HG02759 (cell line): ENCODE results near the gene MPC1.
A peak's percentile ranks its signal among the peaks of the same experiment; 100 is the strongest.
"Not testable (repeated sequence)": the region's sequence is repeated elsewhere in the genome, so short reads cannot be mapped to it uniquely, and the experiment has no call there.

Experiments
- ATAC-seq: cut with Tn5 transposase; IDR thresholded peaks from one replicate; pipeline ENCODE4 v1.9.1; 2021; ENCODE audit warnings: mild to moderate bottlenecking, moderate library complexity; ENCODE audit not compliant: unreplicated experiment

MPC1 gene

GRCh38 chr6:166408936-166409755 lies 26.4 kb upstream of the MPC1 start:
- no peak for ATAC-seq

GRCh38 chr6:166406197-166406596 lies 23.5 kb upstream of the MPC1 start:
- ATAC-seq: no peak

- no peak for ATAC-seq
Observed at GRCh38 chr6:166405386-166405785, 22.6 kb upstream of the MPC1 start.

DNA sequence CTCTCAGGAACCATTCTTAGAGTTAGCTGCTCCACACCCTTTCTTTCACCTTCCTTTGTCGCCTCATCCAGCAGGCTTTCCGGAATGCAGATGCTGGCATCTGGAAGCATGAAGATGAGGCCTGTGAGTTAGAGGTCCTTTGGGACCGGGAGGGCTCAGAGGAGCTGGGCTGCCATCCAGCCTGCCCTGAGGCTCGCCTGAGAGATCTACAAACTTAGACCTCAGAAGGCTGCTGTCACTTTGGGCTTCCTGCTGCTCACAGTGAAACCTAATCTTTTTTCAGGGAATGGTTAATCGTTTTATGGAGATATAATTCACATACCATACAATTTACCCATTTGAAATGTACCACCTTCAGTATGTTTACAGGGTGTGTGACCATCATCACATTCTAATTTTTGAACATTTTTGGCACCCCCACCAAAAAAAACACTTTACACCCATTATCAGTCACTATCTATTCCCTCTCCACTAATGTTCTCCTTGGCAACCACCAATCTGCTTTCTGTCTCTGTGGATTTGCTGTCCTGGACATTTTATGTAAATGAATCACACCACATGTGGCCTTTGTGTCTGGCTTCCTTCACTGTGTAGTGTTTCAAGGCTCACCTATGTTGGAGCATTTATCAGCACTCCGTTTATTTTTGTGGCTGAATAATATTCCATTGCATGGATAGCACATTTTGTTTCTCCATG lies 20.0 kb upstream of the MPC1 start:
- no peak for ATAC-seq

GRCh38 chr6:166400649-166401250 lies 18.0 kb upstream of the MPC1 start:
- peak; percentile 77 for ATAC-seq

- no peak for ATAC-seq
Observed at GRCh38 chr6:166400181-166400580, 17.4 kb upstream of the MPC1 start.

DNA sequence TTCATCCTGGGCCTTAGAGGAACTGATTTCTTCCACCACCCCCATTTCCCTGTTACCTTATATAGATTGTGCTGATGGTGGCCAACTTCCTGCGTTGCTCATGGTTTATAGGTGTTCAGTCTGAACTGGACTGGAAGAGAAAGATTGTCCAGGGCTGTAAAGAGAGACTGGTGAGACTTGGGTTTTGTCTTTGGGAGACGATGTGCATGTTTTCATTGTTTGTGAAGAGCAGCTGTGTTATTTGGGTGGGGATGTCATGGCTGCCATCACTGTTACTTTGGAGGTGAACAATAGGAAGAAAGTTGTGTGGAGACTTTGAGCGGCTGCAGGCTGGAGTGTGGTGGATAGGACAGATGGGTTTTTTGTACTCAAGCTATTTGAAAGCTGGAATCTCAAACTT lies 15.6 kb upstream of the MPC1 start:
- no peak for ATAC-seq

- ATAC-seq: no peak
Observed at GRCh38 chr6:166397849-166398248, 15.1 kb upstream of the MPC1 start.

DNA sequence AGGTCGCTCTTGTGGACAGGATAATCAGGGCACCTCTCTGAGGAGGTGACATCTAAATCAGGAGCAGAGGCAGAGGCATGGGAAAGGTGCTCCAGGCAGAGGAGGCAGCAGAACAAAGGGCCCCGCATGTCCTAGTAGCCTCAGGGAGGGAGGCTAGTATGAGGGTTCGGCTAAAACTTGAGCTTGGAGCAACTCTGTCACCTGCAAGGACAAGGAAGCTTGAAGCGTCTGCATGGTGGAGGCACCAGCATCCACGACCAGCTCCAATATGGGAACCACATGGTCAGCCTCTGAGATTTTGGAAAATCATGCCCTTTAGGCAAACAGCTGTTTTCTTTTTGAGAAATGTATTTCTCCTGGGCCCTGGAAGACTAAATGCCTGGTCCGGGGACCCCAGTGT lies 13.0 kb upstream of the MPC1 start:
- no peak for ATAC-seq

- ATAC-seq: no peak
Observed at GRCh38 chr6:166395351-166395750, 12.6 kb upstream of the MPC1 start.

- no peak for ATAC-seq
Observed at GRCh38 chr6:166394036-166394892, 11.5 kb upstream of the MPC1 start.

DNA sequence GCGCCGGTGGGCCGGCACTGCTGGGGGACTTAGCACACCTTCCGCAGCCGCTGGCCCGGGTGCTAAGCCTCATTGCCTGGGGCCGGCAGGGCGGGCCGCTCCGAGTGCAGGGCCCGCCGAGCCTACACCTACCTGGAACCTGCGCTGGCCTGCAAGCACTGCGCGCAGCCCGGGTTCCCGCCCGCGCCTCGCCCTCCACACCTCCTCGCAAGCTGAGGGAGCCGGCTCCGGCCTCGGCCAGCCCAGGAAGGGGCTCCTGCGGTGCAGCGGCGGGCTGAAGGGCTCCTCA lies 10.7 kb upstream of the MPC1 start:
- ATAC-seq: no peak

- ATAC-seq: not testable (repeated sequence)
Observed at GRCh38 chr6:166392755-166393534, 10.2 kb upstream of the MPC1 start.

- no peak for ATAC-seq
Observed at GRCh38 chr6:166389119-166389518, 6.4 kb upstream of the MPC1 start.

DNA sequence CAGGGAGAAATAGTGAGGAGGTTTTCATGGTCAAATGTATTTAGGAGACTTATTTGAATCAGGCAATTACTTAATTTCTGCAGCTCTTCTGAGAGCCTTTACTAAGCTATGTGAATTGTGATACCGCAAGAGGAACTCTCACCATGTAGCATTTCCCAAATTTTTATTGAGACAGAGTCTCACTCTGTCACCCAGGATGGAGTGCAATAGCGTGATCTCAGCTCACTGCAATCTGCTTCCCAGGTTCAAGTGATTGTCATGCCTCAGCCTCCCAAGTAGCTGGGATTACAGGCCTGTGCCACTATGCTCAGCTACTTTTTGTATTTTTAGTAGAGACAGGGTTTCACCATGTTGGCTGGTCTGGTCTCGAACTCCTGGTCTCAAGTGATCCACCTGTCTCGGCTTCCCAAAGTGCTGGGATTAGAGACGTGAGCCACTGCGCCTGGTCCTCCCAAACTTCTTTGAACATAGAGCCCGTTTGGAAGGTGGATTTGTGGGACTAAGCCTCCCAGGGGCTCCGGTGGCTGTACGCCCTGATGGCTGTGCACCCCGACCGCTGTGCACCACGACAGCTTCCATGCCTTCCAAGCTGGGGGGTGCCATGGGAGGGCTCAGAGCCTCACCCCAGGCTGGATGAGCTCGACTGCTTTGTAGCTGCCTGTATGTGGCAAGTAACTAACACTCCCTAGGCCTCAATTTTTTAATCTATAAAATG lies 5.7 kb upstream of the MPC1 start:
- ATAC-seq: no peak

- no peak for ATAC-seq
Observed at GRCh38 chr6:166387642-166388289, 5.0 kb upstream of the MPC1 start.

DNA sequence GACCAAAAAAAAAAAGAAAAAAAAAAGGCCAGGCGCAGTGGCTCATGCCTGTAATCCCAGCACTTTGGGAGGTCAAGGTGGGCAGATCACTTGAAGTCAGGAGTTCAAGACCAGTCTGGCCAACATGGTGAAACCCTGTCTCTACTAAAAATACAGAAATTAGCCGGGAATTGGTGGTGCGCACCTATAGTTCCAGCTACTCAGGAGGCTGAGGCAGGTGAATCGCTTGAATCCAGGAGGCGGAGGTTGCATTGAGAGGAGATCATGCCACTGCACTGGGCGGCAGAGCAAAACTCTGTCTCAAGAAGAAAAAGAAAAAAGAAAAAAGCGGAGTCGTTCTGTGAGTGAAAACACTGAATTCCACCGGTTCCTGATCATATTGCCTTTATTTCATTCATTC lies 4.4 kb upstream of the MPC1 start:
- not testable (repeated sequence) for ATAC-seq

- no peak for ATAC-seq
Observed at GRCh38 chr6:166386111-166386510, 3.4 kb upstream of the MPC1 start.

GRCh38 chr6:166383802-166384363 lies 1.1 kb upstream of the MPC1 start:
- peak; percentile 0 for ATAC-seq
